Stimulated activated CD4-positive, alpha-beta T cell treated with anti-CD3 and anti-CD28 coated beads, Interleukin-15, amount 100 ng/mL, for 48 hours (primary cell): ENCODE results near the gene HK2.
A peak's percentile ranks its signal among the peaks of the same experiment; 100 is the strongest.

Experiments used
- DNase-seq, 2 donors: peaks; one replicate each; pipeline ENCODE4 v3.0.0-alpha.2; 2020; ENCODE audit warnings: low read depth in 2 of 2

HK2 gene

GRCh38 chr2:74857215-74857614 is 23.3 kb downstream of the HK2 start:
- DNase-seq, result no peak

DNA sequence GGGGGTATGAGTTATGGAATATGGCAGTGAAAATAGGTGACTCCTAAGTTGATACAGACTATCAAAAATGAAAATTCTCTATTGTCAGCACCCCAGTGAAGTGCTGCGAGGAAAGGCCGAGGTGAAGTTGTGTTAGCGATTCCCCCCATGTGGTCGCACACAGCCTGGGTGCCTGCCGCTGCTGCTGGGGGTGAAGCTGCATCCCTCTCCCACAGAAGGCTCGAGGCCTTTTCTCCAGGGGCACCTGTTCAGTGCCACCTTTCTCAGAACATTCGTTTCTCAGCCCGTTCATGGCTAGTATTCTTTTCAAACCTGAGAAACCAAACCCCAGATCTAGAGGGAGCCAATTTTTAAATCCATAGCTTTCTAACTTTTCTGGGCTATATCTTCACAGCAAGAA is 23.8 kb downstream of the HK2 start:
- DNase-seq, result no peak

DNA sequence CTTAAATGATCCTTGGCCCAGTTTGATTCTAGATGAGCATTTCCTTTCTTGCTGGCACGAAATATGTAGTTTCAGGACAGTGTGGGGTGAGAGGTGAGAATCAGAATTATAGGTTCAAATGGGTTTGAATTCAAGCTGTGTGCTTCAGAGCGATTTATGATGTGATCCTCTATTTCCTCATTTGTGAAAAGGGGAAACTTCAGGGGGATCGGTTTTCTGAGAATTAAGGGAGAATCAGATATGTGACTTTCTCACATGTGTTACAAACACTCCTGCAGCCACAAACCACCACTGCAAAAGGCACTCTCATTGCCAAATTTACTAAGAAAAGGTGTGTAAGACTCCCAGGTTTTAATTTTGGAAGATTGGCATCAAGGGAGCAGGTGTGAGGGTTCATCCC is 24.4 kb downstream of the HK2 start:
- DNase-seq, result no peak

DNA sequence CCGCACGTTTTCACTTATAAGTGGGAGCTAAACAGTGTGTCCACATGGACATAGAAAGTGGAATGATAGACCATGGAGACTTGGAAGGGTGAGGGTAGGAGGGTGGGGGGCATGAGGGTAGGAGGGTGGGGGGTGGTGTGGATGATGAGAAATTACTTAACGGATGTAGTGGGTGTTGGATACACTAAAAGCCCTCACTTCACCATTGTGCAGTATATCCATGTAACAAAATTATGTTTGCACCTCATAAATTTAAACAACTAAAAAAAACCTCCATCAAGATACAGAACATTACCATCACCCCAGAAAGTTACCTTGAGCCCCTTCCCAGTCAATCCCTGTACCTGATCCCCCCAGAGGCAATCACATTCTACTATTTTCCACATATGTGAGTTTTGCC is 26.2 kb downstream of the HK2 start:
- DNase-seq, result no peak

GRCh38 chr2:74860521-74860920 is 26.6 kb downstream of the HK2 start:
- no peak for DNase-seq

GRCh38 chr2:74861531-74861930 is 27.6 kb downstream of the HK2 start:
- no peak for DNase-seq

- no peak for DNase-seq
Measured at GRCh38 chr2:74862020-74862964, 28.4 kb downstream of the HK2 start.

DNA sequence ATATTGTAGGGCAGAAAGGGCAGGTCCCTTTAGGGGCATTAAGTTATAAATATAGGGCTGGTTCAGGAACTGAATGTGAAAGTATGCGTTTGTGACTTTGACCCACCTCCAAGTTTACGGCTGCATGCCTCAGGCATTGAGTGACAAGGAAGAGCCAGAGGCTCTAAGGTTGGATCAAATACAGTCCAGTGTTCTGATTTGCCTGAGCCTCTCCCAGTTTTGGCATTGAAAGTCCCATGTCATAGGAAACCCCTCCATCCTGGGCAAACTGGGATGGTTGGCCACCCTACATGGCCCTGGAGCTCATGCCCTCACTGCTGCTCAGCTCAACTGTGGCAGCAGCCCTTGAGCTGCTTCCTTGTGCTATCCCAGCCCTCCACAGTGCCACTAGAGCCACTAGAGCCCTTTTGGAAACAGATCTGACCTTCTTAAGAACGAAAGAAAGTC is 29.9 kb downstream of the HK2 start:
- DNase-seq, result no peak

DNA sequence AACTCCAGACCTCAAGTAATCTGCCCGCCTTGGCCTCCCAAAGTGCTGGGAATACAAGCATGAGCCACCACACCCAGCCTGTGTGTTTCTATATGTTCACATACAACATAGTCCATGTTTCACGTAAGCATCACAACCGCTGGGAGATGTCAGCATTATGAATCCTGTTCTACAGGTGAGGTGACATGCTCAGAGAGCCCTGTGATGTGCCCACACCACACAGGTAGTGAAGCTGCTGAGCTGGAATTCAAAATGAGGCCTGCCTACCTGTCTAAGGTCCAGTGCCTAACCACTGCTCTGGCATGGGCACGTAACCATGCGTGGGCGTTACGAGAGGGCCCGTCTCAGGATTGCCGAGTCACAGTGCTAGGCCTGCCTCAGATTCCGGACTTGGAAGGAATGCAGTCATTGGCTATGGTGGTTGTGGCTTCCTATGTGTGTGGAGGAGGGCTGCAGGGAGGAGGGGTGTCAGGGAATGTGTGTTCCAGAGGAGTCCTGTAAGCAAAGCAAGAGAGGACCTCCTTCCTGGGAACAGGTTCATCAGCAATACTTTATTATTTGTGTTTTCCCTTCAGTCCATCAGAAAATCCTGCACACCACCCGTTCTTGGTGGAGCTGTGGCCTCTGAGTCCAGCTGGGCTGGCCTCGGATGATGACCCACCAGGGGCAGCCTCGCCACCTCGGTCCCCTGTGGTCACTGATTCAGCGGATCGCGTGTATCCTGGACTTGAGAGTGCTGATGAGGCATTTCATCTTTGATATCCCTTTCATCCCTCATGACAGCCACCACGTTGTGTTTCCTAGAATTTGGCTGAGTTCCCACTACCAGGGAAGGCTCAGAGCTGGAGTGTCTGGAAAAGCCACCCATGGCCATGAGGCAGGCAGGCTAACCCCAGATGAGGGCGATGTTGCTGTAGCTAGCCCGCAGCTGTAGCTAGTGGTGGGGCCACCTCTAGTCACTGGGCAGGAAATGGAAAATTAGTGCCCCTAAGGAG is 31.1 kb downstream of the HK2 start:
- DNase-seq, result no peak

DNA sequence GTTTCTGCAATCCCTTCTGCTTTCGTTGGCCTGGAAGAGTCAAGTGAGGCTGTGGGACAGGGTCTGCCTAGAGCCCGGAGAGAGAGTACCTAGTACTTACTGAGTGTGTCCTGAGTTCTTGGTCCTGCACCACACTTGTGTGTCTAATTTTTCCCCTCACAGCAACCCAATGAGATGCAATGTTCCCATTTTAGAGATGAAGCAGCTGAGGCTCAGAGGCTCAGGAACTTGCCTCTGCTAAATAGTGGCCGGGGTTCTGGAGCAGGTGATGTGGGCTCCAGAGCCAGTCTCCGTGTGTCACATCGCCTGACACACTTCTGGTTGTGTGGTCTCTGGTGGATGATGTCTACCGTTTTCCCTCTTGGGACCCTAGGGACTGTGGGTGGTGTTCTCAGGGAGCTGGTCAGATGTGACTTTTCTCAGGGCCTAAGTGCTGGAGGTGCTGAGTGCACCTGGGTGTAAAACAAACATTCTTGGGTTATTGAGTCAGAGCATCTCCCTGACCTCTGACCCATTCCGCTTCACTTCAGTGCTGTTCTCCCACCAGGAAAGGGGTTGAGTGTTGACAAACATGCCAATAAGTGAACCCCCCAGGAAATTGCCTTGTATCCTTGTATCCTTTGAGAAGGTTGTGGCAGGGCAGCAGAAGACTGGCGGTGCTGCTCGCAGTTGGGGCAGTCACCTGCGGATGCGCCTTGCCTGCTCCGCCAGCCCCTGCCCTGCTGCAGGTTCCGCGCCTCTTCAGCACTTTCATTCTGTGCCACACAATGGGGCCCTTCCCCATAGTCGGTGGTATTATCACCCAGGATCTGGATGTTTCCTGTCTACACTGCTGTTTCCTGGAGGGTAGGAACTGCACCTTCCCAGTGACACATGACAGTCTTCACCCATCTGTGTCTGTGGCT is 32.1 kb downstream of the HK2 start:
- no peak for DNase-seq

GRCh38 chr2:74867841-74868658 is 34.1 kb downstream of the HK2 start:
- DNase-seq, result no peak

DNA sequence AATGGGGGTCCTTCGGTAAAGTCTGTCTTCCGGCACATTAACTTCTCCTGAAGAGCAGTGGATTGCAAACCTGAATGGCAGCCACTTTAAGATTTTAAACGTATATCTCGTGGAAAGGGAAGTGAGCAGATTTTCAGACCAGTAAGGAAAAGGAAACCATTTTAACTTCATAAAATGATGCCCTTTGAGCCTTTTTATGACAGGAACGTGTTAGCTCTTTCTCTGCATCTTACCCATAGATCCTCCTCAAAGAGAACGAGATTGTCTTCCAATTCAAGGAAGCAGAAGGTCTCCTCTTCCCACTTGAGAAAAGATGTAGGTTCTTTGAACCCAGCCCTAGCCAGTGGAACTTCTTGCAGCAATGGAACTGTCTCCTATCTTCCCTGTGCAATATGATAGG is 35.6 kb downstream of the HK2 start:
- DNase-seq, result no peak

- no peak for DNase-seq
Measured at GRCh38 chr2:74870951-74871350, 37.0 kb downstream of the HK2 start.

GRCh38 chr2:74871414-74871813 is 37.5 kb downstream of the HK2 start:
- no peak for DNase-seq

- DNase-seq, result no peak
Measured at GRCh38 chr2:74872389-74872836, 38.5 kb downstream of the HK2 start.

DNA sequence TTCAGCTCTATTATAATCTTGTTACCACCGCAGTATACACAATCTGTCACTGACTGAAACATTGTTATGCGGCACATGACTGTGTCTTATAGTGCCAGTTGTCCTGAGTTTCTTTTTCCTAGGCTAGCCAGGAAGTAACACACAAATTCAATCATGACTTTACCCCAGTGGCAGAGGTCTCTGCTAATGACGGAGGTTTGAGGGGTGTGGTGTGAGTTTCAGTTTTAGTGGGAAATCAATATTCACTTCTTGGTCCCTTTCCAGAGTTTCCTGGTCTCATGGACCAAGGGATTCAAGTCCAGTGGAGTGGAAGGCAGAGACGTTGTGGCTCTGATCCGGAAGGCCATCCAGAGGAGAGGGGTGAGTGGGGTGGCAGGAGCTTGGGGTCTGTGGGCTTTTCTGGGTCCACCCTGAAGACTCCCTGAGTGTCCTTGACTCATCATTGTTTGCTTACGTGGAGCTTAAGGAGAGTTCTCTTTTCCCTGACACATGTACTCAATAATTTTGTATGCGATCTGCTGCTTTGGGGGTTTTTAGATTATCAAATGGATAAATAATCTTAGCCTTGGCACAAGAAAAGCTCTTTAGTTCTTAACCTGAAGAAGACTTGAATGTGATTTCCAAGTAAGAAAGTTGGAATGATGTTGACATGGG is 39.2 kb downstream of the HK2 start:
- no peak for DNase-seq

DNA sequence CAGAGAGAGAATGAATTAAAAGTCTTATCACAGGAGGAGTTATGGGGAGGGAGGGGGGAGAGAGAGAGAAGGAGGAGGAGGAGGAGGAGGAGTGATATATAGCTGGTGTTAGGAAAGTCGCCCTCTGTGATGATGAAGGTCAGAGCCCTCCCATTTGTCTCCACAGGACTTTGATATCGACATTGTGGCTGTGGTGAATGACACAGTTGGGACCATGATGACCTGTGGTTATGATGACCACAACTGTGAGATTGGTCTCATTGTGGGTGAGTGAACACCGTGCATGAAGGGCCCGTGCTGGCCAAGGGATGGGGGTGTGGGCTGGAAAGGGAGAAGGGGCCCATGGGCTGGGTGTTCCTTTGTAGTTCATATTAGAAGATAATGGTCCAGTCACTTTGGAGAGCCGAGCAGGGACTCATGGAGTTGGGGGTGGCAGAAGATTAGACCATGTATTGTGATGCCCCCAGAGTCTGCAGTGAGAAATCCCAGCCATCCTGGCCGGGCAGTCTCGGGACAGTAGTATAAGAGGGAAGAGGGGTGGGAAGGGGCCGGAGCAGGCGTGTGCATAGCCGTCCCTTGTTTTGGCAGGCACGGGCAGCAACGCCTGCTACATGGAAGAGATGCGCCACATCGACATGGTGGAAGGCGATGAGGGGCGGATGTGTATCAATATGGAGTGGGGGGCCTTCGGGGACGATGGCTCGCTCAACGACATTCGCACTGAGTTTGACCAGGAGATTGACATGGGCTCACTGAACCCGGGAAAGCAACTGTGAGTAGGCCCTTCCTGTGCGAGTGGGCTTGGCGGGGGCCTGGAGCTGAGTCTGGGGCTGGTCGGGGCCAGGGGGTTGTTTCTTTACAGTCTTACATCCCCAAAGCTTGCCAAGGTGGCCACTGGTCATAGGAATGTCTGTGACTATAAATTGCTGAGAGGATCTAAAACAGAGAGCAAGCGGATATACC is 40.0 kb downstream of the HK2 start:
- no peak for DNase-seq

DNA sequence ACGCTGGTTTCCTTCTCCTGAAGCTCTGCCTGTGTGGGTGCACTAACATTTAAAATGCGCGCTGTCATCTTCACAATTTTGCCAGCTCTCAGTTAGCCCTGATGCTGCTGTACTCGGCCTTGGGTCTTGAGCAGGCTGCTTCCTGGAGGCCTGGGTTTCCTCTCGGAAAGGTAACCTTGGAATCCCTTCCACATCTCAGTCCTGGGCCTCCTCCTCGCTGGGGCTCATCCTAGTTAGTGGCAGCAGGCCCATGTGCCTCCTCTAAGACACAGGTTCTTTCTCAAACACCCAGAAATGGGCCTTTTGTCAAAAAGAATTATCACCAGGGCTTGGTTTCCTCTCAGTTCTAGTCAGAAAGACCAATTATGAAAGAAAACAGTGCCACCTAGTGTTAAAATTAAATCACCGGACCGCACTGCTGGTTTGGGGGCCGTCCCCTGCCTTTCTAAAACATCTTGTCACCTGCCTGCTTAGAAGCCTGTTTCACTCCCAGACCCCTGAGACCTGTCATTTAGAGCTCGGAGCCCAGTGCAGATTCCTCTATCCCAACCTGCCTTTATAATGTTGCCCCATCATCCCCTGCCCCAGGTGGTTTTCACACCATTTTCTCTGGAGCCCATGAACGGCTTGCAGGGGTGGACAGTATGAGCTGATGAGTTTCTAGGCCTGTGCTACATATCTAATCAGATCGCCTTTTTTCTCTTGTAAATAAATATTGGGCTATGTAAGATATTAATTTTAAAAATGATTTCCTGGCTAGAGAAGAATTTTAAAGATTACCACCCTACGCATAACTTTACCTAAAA is 42.4 kb downstream of the HK2 start:
- DNase-seq, result peak in 1 of 2 donors; percentile 13
